Endothelial cell of hepatic sinusoid (primary cell): ENCODE results near the gene DLG2.

Experiments
- in situ Hi-C: cut with HindIII; loops from 2 replicates; pipeline ENCODE4 v1.10.0; 2017; ENCODE audit warnings: low sequenced_read_pairs

The DLG2 gene

GRCh38 chr11:84924154-84924692 lies 702.9 kb downstream of the DLG2 start:
- in situ Hi-C loops = no loop called here

- in situ Hi-C loops = no loop called here
These were observed 703.7 kb downstream of the DLG2 start for GRCh38 chr11:84923489-84923888.

DNA sequence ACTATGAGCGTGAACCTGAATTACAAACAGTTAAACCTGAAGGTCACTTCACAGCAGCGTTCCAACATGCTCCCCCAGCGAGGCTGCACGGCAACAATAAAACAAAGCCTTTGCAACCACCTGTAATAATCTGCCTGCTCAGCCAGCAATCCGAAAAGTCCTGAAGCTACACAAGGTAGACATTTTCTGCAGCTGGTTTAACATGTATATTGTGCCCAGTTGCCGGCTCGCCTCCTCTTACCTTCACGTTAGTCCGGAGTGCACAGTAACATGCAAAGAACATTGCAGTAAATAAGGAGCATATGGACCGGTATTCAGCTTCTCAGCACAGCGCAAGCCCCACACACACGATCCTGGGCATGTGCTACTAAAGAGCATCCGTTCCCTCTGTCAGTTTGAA lies 704.3 kb downstream of the DLG2 start:
- in situ Hi-C loops = no loop called here

- in situ Hi-C loops = no loop called here
These were observed 704.8 kb downstream of the DLG2 start for GRCh38 chr11:84922212-84922805.

DNA sequence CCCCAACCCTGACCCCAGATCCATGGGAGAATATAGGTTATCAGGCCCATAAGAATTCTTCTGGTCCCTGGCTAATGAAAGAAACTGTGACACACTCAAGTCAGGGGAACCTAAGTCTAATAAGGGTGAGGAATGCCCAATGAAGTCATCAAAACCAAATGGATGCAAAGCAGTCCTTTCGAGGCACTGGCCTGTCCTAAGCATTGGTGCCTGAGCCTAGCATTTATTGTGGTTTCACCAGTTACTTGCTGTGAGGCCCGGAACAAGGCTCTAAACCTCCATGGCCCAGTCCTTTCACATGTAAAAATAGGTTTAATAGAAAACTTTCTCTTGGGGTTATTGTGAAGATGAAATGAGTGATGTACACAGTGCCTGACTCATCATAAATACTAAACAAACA lies 712.6 kb downstream of the DLG2 start:
- in situ Hi-C loops = no loop called here

GRCh38 chr11:84909740-84910139 lies 717.4 kb downstream of the DLG2 start:
- in situ Hi-C loops = no loop called here

- in situ Hi-C loops = no loop called here
These were observed 720.1 kb downstream of the DLG2 start for GRCh38 chr11:84906995-84907394.

DNA sequence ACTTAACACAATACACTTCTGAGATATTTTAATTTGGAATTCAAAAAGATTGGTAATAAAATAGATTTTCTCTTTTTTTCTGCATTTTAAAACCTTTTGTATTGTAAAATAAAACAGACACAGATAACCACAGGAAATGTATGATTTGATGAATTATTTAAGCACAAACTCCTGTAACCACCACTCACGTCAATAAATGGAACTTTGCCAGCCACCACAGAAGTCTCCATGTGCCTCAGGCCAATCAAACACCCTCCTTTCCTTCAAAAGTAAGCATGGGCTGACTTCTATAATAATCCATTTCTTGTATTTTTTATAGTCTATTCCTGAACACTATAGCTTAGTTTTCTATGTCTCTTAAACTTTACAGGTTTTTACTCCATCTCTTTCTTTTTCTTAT lies 721.7 kb downstream of the DLG2 start:
- in situ Hi-C loops = no loop called here

DNA sequence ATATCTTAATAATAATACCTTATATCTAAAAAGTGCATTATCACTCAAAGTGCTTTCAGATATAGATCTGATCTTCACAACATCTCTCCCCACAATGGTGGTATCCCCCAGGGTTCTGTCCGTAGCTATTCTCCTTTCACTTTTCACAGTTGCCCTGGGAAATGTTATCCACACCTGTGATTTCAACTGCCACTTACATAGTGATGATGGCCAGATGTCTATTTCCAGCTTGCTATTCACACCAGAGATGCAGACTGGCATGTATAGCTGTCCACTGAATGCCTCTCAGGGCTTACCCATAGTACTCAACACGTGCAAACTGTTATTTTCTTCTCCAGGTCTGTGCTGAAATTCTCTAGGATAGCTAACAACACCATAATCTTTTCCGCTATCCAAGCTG lies 724.7 kb downstream of the DLG2 start:
- in situ Hi-C loops = no loop called here

- in situ Hi-C loops = no loop called here
These were observed 725.2 kb downstream of the DLG2 start for GRCh38 chr11:84901991-84902390.

- in situ Hi-C loops = no loop called here
These were observed 727.4 kb downstream of the DLG2 start for GRCh38 chr11:84899740-84900139.

DNA sequence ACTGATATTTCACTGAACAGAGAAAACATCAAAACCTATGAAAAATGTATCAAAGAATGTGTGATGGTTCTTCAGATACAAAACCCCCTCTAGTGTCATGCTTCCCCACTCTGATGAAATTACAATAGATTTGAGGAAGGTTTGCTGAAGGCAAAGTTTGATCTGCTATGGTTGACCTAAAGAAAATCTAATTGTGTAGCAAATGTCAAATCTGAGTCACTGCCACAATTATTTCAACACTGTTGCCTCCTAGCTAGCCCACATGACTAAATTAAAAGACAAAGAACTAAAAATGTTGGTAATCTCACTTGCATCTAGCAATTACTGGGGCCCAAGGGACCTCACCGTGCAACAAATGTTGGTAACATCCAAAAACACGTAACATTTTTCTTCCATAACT lies 728.0 kb downstream of the DLG2 start:
- in situ Hi-C loops = no loop called here

GRCh38 chr11:84894666-84895065 lies 732.5 kb downstream of the DLG2 start:
- in situ Hi-C loops = no loop called here

DNA sequence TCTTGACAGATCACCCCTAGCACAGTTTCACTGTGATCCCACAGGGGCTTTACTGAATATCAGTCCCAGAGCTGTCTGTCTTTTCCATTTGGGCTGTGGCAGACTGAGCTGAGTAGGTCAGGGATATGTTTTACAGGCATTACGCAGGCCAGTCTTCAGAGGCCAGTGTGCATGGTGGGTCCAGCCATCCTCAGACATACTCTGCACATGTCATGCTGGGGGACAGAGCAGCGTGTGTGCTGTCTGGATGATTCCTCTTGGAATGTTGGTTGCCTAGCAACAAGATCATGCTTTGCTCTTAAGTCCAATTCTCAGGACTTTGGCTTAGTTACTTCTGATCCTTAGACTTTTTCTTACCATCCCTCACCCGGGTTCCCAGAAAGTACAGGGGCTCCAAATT lies 736.5 kb downstream of the DLG2 start:
- in situ Hi-C loops = no loop called here

- in situ Hi-C loops = no loop called here
These were observed 737.6 kb downstream of the DLG2 start for GRCh38 chr11:84889556-84889955.

DNA sequence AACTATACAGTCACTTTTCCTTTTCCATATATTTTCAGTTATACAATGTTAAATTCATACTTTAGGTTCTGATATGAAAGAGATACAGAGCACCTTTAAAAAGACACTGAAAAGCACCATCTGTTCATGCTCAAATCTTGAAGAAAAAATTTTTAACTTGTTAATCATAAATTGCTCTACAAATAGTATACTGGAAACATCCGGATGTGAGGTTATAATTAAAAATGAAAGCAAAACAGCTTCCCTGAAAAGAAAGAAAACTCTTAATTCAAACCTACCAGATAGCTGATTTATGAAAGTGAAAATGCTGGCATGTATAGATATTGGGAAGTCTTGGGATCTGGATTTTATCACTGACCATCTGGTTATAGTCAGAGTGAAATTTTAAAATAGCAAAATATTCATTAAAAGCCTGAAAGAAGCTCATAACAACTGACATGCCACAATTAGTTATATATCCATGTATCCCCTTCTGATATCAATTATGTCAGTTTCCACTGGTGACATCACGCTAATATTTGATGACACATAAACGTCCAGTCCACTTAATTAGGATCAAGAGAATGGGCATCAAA lies 740.0 kb downstream of the DLG2 start:
- in situ Hi-C loops = no loop called here

GRCh38 chr11:84886344-84886743 lies 740.8 kb downstream of the DLG2 start:
- in situ Hi-C loops = no loop called here

DNA sequence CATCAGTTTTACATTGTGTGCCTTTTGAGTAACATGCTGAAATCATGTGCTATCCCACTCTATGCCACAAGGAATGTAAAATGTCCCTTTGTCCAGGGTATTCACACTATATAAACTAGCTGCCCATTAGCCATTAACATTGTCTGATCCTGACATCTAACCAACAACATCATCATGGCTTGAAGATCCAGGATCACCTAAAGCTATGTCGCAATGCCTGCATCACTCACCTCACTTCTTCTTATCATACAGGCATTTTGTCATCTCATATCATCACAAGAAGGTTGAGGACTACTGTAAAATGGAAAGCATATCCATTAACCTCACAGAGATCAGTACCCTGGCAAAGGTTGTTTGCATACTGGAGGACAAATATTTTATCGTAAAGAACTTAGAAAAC lies 742.3 kb downstream of the DLG2 start:
- in situ Hi-C loops = no loop called here

- in situ Hi-C loops = no loop called here
These were observed 745.1 kb downstream of the DLG2 start for GRCh38 chr11:84882056-84882455.

- in situ Hi-C loops = no loop called here
These were observed 756.0 kb downstream of the DLG2 start for GRCh38 chr11:84871116-84871515.

GRCh38 chr11:84870486-84870885 lies 756.7 kb downstream of the DLG2 start:
- in situ Hi-C loops = no loop called here

DNA sequence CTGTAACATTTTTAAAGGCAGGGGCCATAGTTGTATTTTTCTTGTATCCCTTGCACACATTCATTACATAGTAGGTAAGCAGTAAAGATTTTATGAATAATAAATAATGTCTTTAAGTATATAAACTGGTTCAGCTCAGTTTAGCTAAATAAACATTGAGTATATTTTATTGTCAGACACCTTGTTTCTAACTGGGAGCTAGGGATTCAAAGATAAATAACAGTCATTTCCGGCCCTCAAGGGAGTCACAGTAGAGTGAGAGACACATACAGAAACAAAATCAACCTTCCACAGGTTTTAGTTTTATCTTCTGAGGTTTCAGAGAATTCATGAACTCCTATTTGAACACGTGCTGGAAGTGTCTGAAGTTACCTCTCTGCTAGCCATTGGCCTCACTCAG lies 760.2 kb downstream of the DLG2 start:
- in situ Hi-C loops = no loop called here
